GM21529 (cell line): Measurements from ENCODE around the gene CACNA1G.

Source experiments
- ATAC-seq: cut with Tn5 transposase; IDR thresholded peaks from one replicate; pipeline ENCODE4 v1.9.1; 2021; ENCODE audit not compliant: unreplicated experiment

The CACNA1G gene

GRCh38 chr17:50547035-50547735 lies 13.3 kb upstream of the CACNA1G start, which contains the start of gene SPATA20:
Gene SPATA20, plus strand, starts transcription at chr17:50547174. Its CDS starts 35 bp downstream, at chr17:50547209.
- ATAC-seq: peak; percentile 77

GRCh38 chr17:50547736-50548083 lies 12.8 kb upstream of the CACNA1G start:
- no peak for ATAC-seq

- ATAC-seq: no peak
Measured at GRCh38 chr17:50548831-50549230, 11.7 kb upstream of the CACNA1G start.

GRCh38 chr17:50549256-50549941 lies 11.1 kb upstream of the CACNA1G start:
- no peak for ATAC-seq

- no peak for ATAC-seq
Measured at GRCh38 chr17:50549969-50550368, 10.5 kb upstream of the CACNA1G start.

- no peak for ATAC-seq
Measured at GRCh38 chr17:50550661-50551432, 9.7 kb upstream of the CACNA1G start.

- no peak for ATAC-seq
Measured at GRCh38 chr17:50551433-50551815, 9.1 kb upstream of the CACNA1G start.

GRCh38 chr17:50551884-50552283 lies 8.6 kb upstream of the CACNA1G start:
- no peak for ATAC-seq

- no peak for ATAC-seq
Measured at GRCh38 chr17:50554201-50554600, 6.3 kb upstream of the CACNA1G start.

GRCh38 chr17:50556803-50557202 lies 3.7 kb upstream of the CACNA1G start:
- ATAC-seq: no peak

GRCh38 chr17:50557630-50558029 lies 2.9 kb upstream of the CACNA1G start:
- no peak for ATAC-seq

- no peak for ATAC-seq
Measured at GRCh38 chr17:50558091-50558490, 2.4 kb upstream of the CACNA1G start.

GRCh38 chr17:50558581-50558940 lies 2.0 kb upstream of the CACNA1G start:
- ATAC-seq: no peak

GRCh38 chr17:50558941-50559614 lies 1.4 kb upstream of the CACNA1G start:
- no peak for ATAC-seq

GRCh38 chr17:50559674-50560184 lies 786 bp upstream of the CACNA1G start:
- ATAC-seq: no peak

- ATAC-seq: peak; percentile 10
Measured at GRCh38 chr17:50560931-50561745, 623 bp downstream of the CACNA1G start.

GRCh38 chr17:50561746-50562141 lies 1.2 kb downstream of the CACNA1G start:
- ATAC-seq: no peak

GRCh38 chr17:50562242-50563091 lies 2.0 kb downstream of the CACNA1G start:
- ATAC-seq: no peak

GRCh38 chr17:50563092-50563511 lies 2.6 kb downstream of the CACNA1G start:
- no peak for ATAC-seq
